Dendritic cell treated with granulocyte-macrophage colony-stimulating factor and Interleukin-4, amounts not matched to agents 40 ng/mL and 50 ng/mL, for 4 days (primary cell): ENCODE data around the gene NR1I2.

Experiments
- H3K27ac Mint-ChIP-seq: one replicate; pipeline ENCODE4 v1.8.0; 2022; ENCODE audit warnings: mild to moderate bottlenecking, mixed read lengths
- H3K27me3 Mint-ChIP-seq: one replicate; pipeline ENCODE4 v1.8.0; 2022; ENCODE audit warnings: mild to moderate bottlenecking, mixed read lengths
- H3K36me3 Mint-ChIP-seq: one replicate; pipeline ENCODE4 v1.8.0; 2022; ENCODE audit warnings: low read depth, mixed read lengths
- H3K4me1 Mint-ChIP-seq: one replicate; pipeline ENCODE4 v1.8.0; 2022; ENCODE audit warnings: low read depth, mixed read lengths
- H3K4me3 Mint-ChIP-seq: one replicate; pipeline ENCODE4 v1.8.0; 2022; ENCODE audit warnings: mild to moderate bottlenecking, moderate library complexity, mixed read lengths
- H3K9me3 Mint-ChIP-seq: one replicate; pipeline ENCODE4 v1.8.0; 2022; ENCODE audit warnings: mixed read lengths
- intact Hi-C: fragments of 100-400 bp; cut with micrococcal nuclease; formaldehyde crosslinking; loops from one replicate; pipeline ENCODE4 v1.15.0; 2022

NR1I2 gene

GRCh38 chr3:119767936-119768601, 13.8 kb upstream of the NR1I2 start:
- intact Hi-C loops: no loop called here
- no peaks in the 10 kb centered on the region for H3K36me3 Mint-ChIP-seq
- H3K27me3 Mint-ChIP-seq: no peaks in the 10 kb centered on the region
- no peak overlapping the region for H3K27ac Mint-ChIP-seq
- no peak overlapping the region for H3K4me3 Mint-ChIP-seq
- peaks cover 12% of the 10 kb centered on the region for H3K9me3 Mint-ChIP-seq
- no peaks in the 10 kb centered on the region for H3K4me1 Mint-ChIP-seq

GRCh38 chr3:119768668-119769393, 13.1 kb upstream of the NR1I2 start:
- peaks cover 12% of the 10 kb centered on the region for H3K9me3 Mint-ChIP-seq
- H3K36me3 Mint-ChIP-seq: no peaks in the 10 kb centered on the region
- H3K4me3 Mint-ChIP-seq: no peak overlapping the region
- H3K27ac Mint-ChIP-seq: no peak overlapping the region
- no peaks in the 10 kb centered on the region for H3K27me3 Mint-ChIP-seq
- H3K4me1 Mint-ChIP-seq: peaks cover 5% of the 10 kb centered on the region
- intact Hi-C loops: no loop called here

GRCh38 chr3:119769394-119770149, 12.3 kb upstream of the NR1I2 start:
- Mint-ChIP-seq H3K4me1 (peaks cover 12% of the 10 kb centered on the region), H3K27me3 (no peaks in the 10 kb centered on the region), H3K4me3 (no peak overlapping the region), H3K27ac (no peak overlapping the region), H3K9me3 (peaks cover 12% of the 10 kb centered on the region), H3K36me3 (no peaks in the 10 kb centered on the region)
- intact Hi-C loops: no loop called here

GRCh38 chr3:119774444-119774843, 7.5 kb upstream of the NR1I2 start:
- Mint-ChIP-seq H3K27me3 (no peaks in the 10 kb centered on the region), H3K36me3 (peaks cover 9% of the 10 kb centered on the region), H3K27ac (peak overlapping the region; percentile 66), H3K4me3 (no peak overlapping the region), H3K4me1 (peaks cover 25% of the 10 kb centered on the region), H3K9me3 (peaks cover 11% of the 10 kb centered on the region)
- intact Hi-C loops: no loop called here

GRCh38 chr3:119776304-119776703, 5.6 kb upstream of the NR1I2 start:
- H3K4me3 Mint-ChIP-seq: no peak overlapping the region
- intact Hi-C loops: no loop called here
- peaks cover 9% of the 10 kb centered on the region for H3K36me3 Mint-ChIP-seq
- H3K4me1 Mint-ChIP-seq: peaks cover 38% of the 10 kb centered on the region
- H3K27ac Mint-ChIP-seq: no peak overlapping the region
- H3K9me3 Mint-ChIP-seq: peaks cover 11% of the 10 kb centered on the region
- no peaks in the 10 kb centered on the region for H3K27me3 Mint-ChIP-seq

- Mint-ChIP-seq H3K36me3 (peaks cover 9% of the 10 kb centered on the region), H3K4me1 (peaks cover 45% of the 10 kb centered on the region), H3K9me3 (peaks cover 11% of the 10 kb centered on the region), H3K27me3 (no peaks in the 10 kb centered on the region), H3K27ac (no peak overlapping the region), H3K4me3 (no peak overlapping the region)
- intact Hi-C loops: no loop called here
Observed at GRCh38 chr3:119778176-119778575, 3.7 kb upstream of the NR1I2 start.

- no peaks in the 10 kb centered on the region for H3K27me3 Mint-ChIP-seq
Observed at GRCh38 chr3:119778811-119779210, 3.1 kb upstream of the NR1I2 start.

GRCh38 chr3:119779731-119780383, 2.0 kb upstream of the NR1I2 start:
- H3K4me3 Mint-ChIP-seq: no peak overlapping the region
- no peak overlapping the region for H3K27ac Mint-ChIP-seq
- H3K36me3 Mint-ChIP-seq: peaks cover 9% of the 10 kb centered on the region
- no peaks in the 10 kb centered on the region for H3K27me3 Mint-ChIP-seq
- peaks cover 37% of the 10 kb centered on the region for H3K4me1 Mint-ChIP-seq
- intact Hi-C loops: no loop called here
- H3K9me3 Mint-ChIP-seq: peaks cover 11% of the 10 kb centered on the region

More at GRCh38 chr3:119778811-119779210, 3.1 kb upstream of the NR1I2 start:
- Mint-ChIP-seq H3K4me1 (peaks cover 43% of the 10 kb centered on the region), H3K9me3 (peaks cover 11% of the 10 kb centered on the region), H3K27ac (no peak overlapping the region), H3K36me3 (peaks cover 9% of the 10 kb centered on the region), H3K4me3 (no peak overlapping the region)
- intact Hi-C loops: no loop called here

- H3K4me3 Mint-ChIP-seq: no peak overlapping the region
- no peak overlapping the region for H3K27ac Mint-ChIP-seq
- no peaks in the 10 kb centered on the region for H3K27me3 Mint-ChIP-seq
- H3K9me3 Mint-ChIP-seq: no peaks in the 10 kb centered on the region
- no peaks in the 10 kb centered on the region for H3K36me3 Mint-ChIP-seq
- H3K4me1 Mint-ChIP-seq: peaks cover 35% of the 10 kb centered on the region
- intact Hi-C loops: no loop called here
Observed at GRCh38 chr3:119782460-119782859, 559 bp downstream of the NR1I2 start.

- no peak overlapping the region for H3K27ac Mint-ChIP-seq
- H3K4me1 Mint-ChIP-seq: peaks cover 40% of the 10 kb centered on the region
- intact Hi-C loops: no loop called here
- H3K27me3 Mint-ChIP-seq: no peaks in the 10 kb centered on the region
- no peaks in the 10 kb centered on the region for H3K9me3 Mint-ChIP-seq
- no peaks in the 10 kb centered on the region for H3K36me3 Mint-ChIP-seq
- no peak overlapping the region for H3K4me3 Mint-ChIP-seq
Observed at GRCh38 chr3:119783255-119783654, 1.4 kb downstream of the NR1I2 start.

GRCh38 chr3:119783883-119784282, 2.0 kb downstream of the NR1I2 start:
- Mint-ChIP-seq H3K36me3 (no peaks in the 10 kb centered on the region), H3K4me1 (peaks cover 42% of the 10 kb centered on the region), H3K27ac (no peak overlapping the region), H3K27me3 (no peaks in the 10 kb centered on the region), H3K4me3 (no peak overlapping the region), H3K9me3 (no peaks in the 10 kb centered on the region)
- intact Hi-C loops: no loop called here

- H3K4me1 Mint-ChIP-seq: peaks cover 41% of the 10 kb centered on the region
- no peaks in the 10 kb centered on the region for H3K36me3 Mint-ChIP-seq
- intact Hi-C loops: no loop called here
- H3K27ac Mint-ChIP-seq: no peak overlapping the region
- no peaks in the 10 kb centered on the region for H3K9me3 Mint-ChIP-seq
- no peak overlapping the region for H3K4me3 Mint-ChIP-seq
- no peaks in the 10 kb centered on the region for H3K27me3 Mint-ChIP-seq
Observed at GRCh38 chr3:119786409-119786808, 4.5 kb downstream of the NR1I2 start.

- H3K36me3 Mint-ChIP-seq: no peaks in the 10 kb centered on the region
- no peak overlapping the region for H3K27ac Mint-ChIP-seq
- H3K9me3 Mint-ChIP-seq: no peaks in the 10 kb centered on the region
Observed at GRCh38 chr3:119790369-119790768, 8.5 kb downstream of the NR1I2 start.

GRCh38 chr3:119792270-119792669, 10.4 kb downstream of the NR1I2 start:
- Mint-ChIP-seq H3K27ac (no peak overlapping the region), H3K27me3 (peaks cover 7% of the 10 kb centered on the region), H3K4me3 (no peak overlapping the region), H3K9me3 (no peaks in the 10 kb centered on the region), H3K4me1 (peaks cover 31% of the 10 kb centered on the region), H3K36me3 (no peaks in the 10 kb centered on the region)
- intact Hi-C loops: no loop called here

More at GRCh38 chr3:119790369-119790768, 8.5 kb downstream of the NR1I2 start:
- intact Hi-C loops: no loop called here
- no peak overlapping the region for H3K4me3 Mint-ChIP-seq
- no peaks in the 10 kb centered on the region for H3K27me3 Mint-ChIP-seq
- peaks cover 31% of the 10 kb centered on the region for H3K4me1 Mint-ChIP-seq
